Adrenal gland (tissue), 5 donors: ENCODE results near the gene MYO10.

Experiments used
- CTCF ChIP-seq, 6 experiments: fragments of 450-650 bp in 4 of 6; fragments of 200-600 bp in 2 of 6; sonication (generic) in 1 of 6; IDR thresholded peaks; 1 replicate in 5 of 6; 2 replicates in 1 of 6; pipeline versions ENCODE4 v1.5.1 to v1.8.0; 2016 to 2021; ENCODE audit warnings: antibody characterized with exemption in 6 of 6, mild to moderate bottlenecking in 2 of 6, moderate library complexity in 1 of 6
- POLR2A ChIP-seq, 2 donors: fragments of 450-650 bp; IDR thresholded peaks; one replicate each; pipeline ENCODE4 v1.6.1; 2017; ENCODE audit warnings: antibody characterized with exemption in 2 of 2, mild to moderate bottlenecking in 2 of 2, moderate library complexity in 1 of 2
- donor health status: DM: no; HTN: no; CAD: no.

DNA sequence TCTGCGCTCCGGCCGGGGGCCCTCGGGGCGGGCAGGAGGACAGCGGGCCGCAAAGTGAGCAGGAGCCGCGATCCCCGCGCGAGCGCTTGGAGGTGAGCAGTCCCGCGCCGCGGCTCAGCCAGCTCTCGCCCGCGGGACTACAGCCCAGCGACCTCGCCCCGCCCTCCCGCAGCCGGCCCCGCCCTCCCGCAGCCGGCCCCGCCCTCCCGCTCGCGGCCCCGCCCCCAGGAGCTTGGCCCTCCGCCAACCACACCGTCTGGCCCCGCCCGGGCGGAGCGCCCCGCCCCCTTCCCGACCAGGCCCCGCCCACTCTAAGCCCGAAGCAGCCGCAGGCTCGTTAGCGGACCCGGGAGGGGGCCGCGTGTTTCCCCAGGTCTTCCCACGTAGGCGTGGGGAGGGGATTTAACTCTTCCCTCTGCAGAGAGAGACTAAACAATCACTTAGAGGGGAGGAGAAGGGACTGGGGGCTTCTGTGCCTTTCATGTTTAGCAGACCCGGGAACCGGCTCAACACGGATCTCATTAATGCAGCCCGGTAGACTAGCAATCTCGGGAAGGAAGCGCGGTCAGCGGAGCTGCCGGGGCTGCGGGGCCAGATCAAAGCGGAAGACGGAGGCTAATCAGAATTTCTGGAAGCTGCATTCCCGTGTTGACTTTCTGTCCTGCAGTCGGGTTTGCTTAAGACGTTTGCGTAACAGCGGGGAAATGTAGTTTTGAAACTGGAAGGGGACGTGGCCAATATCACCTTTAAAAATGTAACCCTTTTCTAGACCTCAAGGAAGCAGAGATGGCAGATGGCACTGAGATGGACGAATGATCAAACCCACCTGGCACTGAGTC is at the start of gene MYO10:
- TF ChIP-seq POLR2A (IDR thresholded peaks at IDR 0.05), result peak in 1 of 2 donors; percentile 19
- TF ChIP-seq CTCF (IDR thresholded peaks at IDR 0.05), result no peak
